ENCODE data around the gene TCEAL9. TPM values are rescaled to one million over a fixed set of nuclear protein-coding genes. Genes with fewer than 3 reads are reported as not detected.

The TCEAL9 gene
- total RNA-seq = 42.8 and 46.4 TPM in 2 replicates
- long read RNA-seq, transcript TCEAL9-202 (3 exons, 1,033 nt) = major isoform, 18 of 37 reads
- long read RNA-seq, transcript TCEAL9-201 (2 exons, 699 nt) = minor isoform, 14 of 37 reads
- long read RNA-seq, partial matches to known transcripts = 3 of 37 reads
- long read RNA-seq, other reads (novel, unspliced or antisense) = 2 of 37 reads

- peak; percentile 19 for DNase-seq (ENCODE audit: low read depth, low spot score)
- Mint-ChIP-seq H3K36me3 (ENCODE audit: low read depth) (peaks cover 8% of the 10 kb centered on the region), H3K27ac (ENCODE audit: unreplicated experiment) (peak within 1 kb of the TSS; percentile 99), H3K27me3 (ENCODE audit: low read depth) (no peaks in the 10 kb centered on the region), H3K4me1 (peaks cover 20% of the 10 kb centered on the region), H3K9me3 (peaks cover 3% of the 10 kb centered on the region), H3K4me3 (peak within 1 kb of the TSS; percentile 99)
- TF ChIP-seq, protein P1, sequence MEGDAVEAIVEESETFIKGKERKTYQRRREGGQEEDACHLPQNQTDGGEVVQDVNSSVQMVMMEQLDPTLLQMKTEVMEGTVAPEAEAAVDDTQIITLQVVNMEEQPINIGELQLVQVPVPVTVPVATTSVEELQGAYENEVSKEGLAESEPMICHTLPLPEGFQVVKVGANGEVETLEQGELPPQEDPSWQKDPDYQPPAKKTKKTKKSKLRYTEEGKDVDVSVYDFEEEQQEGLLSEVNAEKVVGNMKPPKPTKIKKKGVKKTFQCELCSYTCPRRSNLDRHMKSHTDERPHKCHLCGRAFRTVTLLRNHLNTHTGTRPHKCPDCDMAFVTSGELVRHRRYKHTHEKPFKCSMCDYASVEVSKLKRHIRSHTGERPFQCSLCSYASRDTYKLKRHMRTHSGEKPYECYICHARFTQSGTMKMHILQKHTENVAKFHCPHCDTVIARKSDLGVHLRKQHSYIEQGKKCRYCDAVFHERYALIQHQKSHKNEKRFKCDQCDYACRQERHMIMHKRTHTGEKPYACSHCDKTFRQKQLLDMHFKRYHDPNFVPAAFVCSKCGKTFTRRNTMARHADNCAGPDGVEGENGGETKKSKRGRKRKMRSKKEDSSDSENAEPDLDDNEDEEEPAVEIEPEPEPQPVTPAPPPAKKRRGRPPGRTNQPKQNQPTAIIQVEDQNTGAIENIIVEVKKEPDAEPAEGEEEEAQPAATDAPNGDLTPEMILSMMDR (conservative IDR thresholded peaks at IDR 0.05) = no peak
Observed at GRCh38 chrX:103356130-103356798, at the start of gene TCEAL9. Gene TCEAL9 (plus strand): TSS chrX:103356506. CDS start chrX:103357685, 1,179 bp downstream.

DNA sequence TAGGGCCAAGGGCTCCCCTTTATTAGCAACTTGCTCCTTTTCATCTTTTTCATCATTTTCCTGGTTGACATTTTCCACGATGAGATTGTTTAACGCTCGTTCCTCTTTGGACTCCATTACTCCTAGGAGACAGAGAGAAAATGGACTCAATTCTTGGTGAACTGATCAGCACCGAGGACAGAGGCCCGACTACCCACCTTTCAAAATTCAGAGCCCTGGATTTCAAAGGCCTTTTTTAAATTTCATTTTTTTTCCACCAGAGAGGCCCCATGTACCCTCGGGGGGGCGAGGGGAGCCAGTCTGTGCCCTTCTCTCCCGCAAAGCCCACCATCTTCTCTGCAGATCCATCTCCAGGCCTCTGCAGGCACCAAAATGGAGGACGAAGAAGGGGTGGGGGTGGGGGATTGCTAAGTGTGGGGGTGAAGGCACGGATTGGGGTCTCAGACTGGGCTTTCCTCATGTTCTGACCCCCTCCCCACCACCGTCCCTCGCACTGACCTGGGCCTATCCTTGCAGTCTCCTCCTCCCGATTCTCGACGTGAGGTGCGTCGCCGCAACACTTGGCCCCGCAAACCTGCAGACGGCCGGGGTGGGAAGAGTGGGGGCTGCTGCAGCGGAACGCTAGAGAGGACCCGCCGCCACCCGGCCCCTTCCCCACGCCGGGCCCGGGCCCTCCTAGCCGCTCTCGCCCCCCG lies 46.3 kb upstream of the TCEAL9 start:
- Mint-ChIP-seq H3K27ac (ENCODE audit: unreplicated experiment) (no peak overlapping the region), H3K4me1 (peaks cover 4% of the 10 kb centered on the region), H3K9me3 (peaks cover 3% of the 10 kb centered on the region), H3K4me3 (peak overlapping the region; percentile 72), H3K27me3 (ENCODE audit: low read depth) (no peaks in the 10 kb centered on the region), H3K36me3 (ENCODE audit: low read depth) (no peaks in the 10 kb centered on the region)
- TF ChIP-seq, protein P1 (conservative IDR thresholded peaks at IDR 0.05) = no peak
- DNase-seq (ENCODE audit: low read depth, low spot score) = no peak

DNA sequence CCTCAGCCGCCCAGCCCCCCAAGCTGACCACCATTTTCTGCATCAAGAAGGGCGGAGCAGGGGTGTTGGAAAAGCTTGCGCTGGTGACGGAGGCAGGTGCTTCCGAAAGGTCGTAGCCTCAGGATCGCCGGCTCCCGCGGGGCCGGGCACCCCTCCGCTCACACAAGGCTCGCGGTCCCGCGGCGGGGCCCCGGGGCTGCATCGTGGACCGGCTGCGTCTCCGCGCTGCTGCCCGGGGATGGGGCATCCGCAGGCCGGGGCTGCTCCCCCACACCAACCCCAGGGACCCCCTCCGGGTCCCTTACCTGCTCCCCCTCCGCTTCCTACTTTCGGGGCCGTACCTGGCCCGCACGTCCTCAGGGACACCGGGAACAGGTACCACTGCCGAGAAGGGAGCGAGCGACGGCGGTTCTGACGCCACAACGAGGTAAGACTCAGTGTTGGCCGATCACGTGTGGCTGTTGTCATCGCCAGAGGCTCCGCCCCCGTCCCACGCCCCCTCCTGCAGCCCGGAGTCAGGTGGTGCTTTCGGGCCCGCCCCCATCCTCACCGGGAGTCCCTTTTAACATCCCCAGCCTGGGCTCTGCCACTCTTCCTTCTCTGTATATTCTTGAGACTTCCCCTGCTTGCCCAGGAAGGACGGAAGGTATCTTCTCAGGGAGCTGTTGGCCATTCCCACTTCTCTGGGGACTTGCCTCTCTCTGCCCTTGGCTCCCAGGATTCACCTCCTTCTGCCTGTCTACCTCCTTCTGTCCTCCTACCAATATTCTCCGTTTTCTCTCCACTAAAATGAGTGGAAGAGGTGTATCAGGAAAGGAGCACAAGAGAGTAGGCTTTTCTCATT lies 45.5 kb upstream of the TCEAL9 start, which contains the start of gene BEX2:
BEX2 (minus strand) TSS at position 436 of the 844 bp plus-strand sequence. CDS start 1,014 bp downstream, outside the sequence.
- TF ChIP-seq, protein P1 (conservative IDR thresholded peaks at IDR 0.05) = no peak
- no peaks in the 10 kb centered on the region for H3K27me3 Mint-ChIP-seq (ENCODE audit: low read depth)
- H3K4me1 Mint-ChIP-seq = peaks cover 4% of the 10 kb centered on the region
- peak; percentile 53 for DNase-seq (ENCODE audit: low read depth, low spot score)
- H3K36me3 Mint-ChIP-seq (ENCODE audit: low read depth) = no peaks in the 10 kb centered on the region
- peak within 1 kb of the TSS; percentile 85 for H3K4me3 Mint-ChIP-seq
- no peak within 1 kb of the TSS for H3K27ac Mint-ChIP-seq (ENCODE audit: unreplicated experiment)
- H3K9me3 Mint-ChIP-seq = peaks cover 3% of the 10 kb centered on the region

GRCh38 chrX:103311399-103311780 lies 44.9 kb upstream of the TCEAL9 start:
- peaks cover 4% of the 10 kb centered on the region for H3K4me1 Mint-ChIP-seq
- no peak overlapping the region for H3K27ac Mint-ChIP-seq (ENCODE audit: unreplicated experiment)
- DNase-seq (ENCODE audit: low read depth, low spot score) = no peak
- H3K4me3 Mint-ChIP-seq = peak overlapping the region; percentile 85
- H3K9me3 Mint-ChIP-seq = no peaks in the 10 kb centered on the region
- no peaks in the 10 kb centered on the region for H3K27me3 Mint-ChIP-seq (ENCODE audit: low read depth)
- TF ChIP-seq, protein P1 (conservative IDR thresholded peaks at IDR 0.05) = no peak
- no peaks in the 10 kb centered on the region for H3K36me3 Mint-ChIP-seq (ENCODE audit: low read depth)

DNA sequence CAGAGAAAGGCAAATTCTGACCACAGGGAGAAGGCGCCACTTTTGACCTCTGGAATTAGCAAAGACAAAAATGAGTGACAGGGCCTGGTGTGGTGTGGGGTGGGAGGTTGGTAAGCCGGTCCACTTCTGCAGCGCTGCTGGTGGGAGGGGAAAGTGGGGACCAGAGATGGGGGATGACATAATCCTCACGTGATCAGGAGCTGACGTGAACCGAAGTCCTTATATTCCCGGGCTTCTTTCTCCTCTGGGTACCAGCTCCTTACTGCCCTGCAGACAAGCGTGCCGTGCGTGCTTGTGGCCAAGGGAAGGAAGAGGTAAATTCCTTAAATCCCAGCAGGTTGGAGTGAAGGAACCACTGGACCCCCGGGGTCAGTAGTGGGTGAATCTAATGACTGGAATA lies 26.3 kb upstream of the TCEAL9 start, which contains the start of gene TCEAL7:
TCEAL7 (plus strand) TSS at position 249 of the 400 bp plus-strand sequence. CDS start 1,165 bp downstream, outside the sequence.
- DNase-seq (ENCODE audit: low read depth, low spot score) = no peak

More for the DNA sequence above, 26.3 kb upstream of the TCEAL9 start, which contains the start of gene TCEAL7:
- no peaks in the 10 kb centered on the region for H3K9me3 Mint-ChIP-seq
- H3K4me3 Mint-ChIP-seq = peak within 1 kb of the TSS; percentile 75
- H3K27ac Mint-ChIP-seq (ENCODE audit: unreplicated experiment) = peak within 1 kb of the TSS; percentile 91
- peaks cover 25% of the 10 kb centered on the region for H3K4me1 Mint-ChIP-seq
- no peaks in the 10 kb centered on the region for H3K27me3 Mint-ChIP-seq (ENCODE audit: low read depth)
- no peaks in the 10 kb centered on the region for H3K36me3 Mint-ChIP-seq (ENCODE audit: low read depth)
- TF ChIP-seq, protein P1 (conservative IDR thresholded peaks at IDR 0.05) = no peak

Data from neural crest cell (in vitro differentiated cells).